HT-29 (cell line): ENCODE data around the gene TIMM22. TPM values are rescaled to one million over a fixed set of nuclear protein-coding genes. Genes with fewer than 3 reads are reported as not detected.

ENCODE experiments used
- DNase-seq: peaks from one replicate; pipeline ENCODE4 v3.0.0-alpha.2; 2015; ENCODE audit warnings: low spot score
- total RNA-seq: library from RNA; depleted of rRNA; stranded (reverse); fragments of >200 nt; shearing (Covaris generic); gene quantifications from 2 replicates; pipeline ENCODE4 v1.2.3, GENCODE V29; 2014

TIMM22 gene
- total RNA-seq, 1 experiment from 2014 or later: 7.3 TPM

- DNase-seq: no peak
Observed at GRCh38 chr17:1001640-1002411, 4.9 kb downstream of the TIMM22 start.

DNA sequence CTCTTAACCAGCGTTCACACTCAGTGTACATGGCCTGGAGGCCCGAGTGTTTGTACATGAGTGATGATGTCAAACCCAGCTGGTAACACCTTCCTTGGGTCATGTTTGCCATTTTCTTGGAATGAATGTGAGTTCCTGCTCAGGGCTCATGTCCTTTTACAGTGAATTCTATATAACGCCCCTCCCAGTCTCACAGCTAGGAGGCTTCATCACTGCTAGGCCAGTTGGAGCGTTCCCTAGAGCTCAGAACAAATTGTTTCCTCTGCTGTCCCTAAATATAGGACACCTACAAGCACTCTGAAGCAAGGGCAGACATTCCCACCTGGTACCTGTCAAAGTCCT, 5.5 kb downstream of the TIMM22 start:
- DNase-seq: no peak

DNA sequence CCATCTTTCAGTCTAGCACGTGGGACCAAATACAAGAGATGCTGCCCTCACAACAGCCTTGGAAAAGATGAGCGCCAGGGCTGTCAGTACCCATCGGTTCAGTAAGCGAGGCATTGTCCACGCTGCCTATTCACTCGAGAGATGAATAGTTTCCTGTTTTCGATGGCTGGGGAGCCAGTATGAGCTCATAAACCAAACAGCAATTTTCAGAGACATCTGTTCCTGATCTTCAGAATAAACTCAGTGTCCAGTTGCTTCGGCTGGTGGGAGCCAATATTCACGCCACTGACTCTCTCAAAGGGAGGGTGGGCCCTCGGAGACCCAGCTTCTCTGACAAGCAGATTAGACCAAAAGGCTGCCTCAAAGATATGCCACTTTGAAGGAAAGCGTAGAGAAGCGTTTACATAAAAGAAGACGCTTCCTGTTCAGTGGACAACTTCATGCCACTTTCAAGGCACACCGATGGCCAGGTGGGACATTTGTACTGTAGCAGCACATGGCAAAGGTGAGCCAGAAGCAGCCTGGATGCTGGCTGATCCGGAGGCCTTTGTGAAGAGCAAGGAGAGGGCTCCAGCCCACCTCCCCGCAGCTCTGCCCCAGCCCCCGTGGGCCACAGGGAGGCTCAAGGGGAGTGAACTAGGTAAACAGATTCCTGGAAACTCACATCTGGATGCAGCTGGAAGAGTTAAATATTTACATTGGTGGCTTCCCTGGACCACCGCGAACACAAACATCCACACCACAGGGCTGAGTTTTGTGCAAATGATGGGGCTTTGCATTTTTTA, 6.0 kb downstream of the TIMM22 start:
- no peak for DNase-seq

GRCh38 chr17:1003633-1003971, 6.7 kb downstream of the TIMM22 start:
- DNase-seq: no peak

- DNase-seq: no peak
Observed at GRCh38 chr17:1003972-1004768, 7.2 kb downstream of the TIMM22 start.

DNA sequence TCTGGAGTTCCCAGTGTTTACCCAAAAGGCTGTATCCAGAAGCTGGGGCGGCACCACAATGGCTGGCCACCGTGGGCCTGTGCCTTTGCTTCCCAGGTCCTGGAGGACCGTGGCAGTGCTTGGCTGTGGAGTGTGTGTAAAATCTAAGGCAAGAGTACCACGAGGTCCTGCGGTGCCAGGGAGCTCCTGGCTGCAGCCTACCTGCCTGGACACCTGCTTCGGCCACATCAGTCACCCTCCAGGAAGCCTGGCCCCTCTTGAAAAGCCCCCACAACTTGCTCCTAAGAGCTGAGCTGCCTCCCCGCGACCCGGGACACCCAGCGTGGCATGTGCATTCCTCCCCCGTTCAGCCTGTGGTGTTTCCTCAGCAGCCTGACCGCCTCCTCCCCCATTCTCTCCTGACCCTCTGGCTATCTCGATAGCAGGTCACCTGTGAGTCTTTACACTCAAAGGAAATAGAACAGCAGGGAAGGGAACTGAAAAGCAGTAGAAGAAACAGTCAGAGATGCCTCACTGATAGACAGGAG, 7.9 kb downstream of the TIMM22 start:
- no peak for DNase-seq

GRCh38 chr17:1005361-1005946, 8.5 kb downstream of the TIMM22 start:
- no peak for DNase-seq

DNA sequence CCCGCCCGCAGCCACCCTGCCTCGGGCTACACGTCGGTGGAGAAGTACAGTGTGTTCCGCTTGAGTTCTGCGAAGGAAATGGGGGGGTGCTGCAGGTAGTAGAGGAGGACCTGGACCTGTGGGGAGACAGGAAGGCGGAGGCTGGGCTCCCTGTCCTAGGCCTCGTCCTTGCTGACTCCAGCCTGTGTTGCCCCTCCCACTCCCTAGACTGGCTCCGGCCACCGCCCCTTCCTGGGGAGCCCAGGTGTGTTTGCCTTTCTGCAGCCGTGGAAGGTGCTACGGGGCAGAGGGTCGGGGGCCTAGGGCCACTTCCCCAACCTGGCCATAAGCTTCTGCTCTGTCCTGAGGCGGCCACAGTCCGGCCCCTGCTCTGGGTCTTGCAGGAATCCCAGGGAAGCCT, 9.1 kb downstream of the TIMM22 start:
- no peak for DNase-seq

- no peak for DNase-seq
Observed at GRCh38 chr17:1007310-1008007, 10.5 kb downstream of the TIMM22 start.

- DNase-seq: no peak
Observed at GRCh38 chr17:1008008-1008761, 11.3 kb downstream of the TIMM22 start.

DNA sequence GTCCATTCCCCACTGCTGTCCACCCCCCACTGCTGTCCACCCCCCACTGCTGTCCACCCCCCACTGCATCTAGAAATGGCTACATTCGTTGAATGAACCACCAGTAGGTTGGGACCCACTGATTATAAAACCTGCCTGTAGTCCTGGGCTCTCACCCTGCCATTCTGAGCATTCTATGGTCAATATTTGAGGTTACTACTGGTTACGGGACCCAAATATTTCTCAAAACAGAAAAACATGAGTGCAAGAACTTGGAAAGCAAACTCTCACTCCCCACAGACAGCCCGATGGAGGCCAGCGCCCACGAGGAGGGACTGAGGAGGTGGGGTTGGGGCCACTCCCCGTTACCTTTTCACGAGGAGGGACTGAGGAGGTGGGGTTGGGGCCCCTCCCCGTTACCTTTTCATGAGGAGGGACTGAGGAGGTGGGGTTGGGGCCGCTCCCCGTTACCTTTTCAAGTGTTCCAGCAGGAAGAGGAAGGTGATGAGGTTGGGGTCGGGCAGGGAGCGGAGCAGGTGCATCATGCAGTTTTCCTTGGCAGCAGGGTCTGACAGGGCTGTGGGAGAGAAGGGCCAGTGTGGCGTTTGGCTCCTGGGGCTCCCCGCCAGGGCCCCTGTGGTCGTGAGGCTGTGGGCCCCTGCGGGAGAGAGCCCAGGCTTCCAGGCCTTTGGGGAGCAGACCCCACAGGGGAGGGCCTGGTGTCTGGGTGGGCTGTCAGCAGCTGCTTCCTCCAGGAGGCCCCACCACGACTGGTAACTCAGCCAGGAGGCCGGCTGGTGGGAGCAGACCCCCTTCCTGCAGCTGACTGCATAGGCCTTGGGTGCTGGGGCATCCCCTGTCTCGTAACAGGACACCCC, 12.5 kb downstream of the TIMM22 start:
- no peak for DNase-seq

DNA sequence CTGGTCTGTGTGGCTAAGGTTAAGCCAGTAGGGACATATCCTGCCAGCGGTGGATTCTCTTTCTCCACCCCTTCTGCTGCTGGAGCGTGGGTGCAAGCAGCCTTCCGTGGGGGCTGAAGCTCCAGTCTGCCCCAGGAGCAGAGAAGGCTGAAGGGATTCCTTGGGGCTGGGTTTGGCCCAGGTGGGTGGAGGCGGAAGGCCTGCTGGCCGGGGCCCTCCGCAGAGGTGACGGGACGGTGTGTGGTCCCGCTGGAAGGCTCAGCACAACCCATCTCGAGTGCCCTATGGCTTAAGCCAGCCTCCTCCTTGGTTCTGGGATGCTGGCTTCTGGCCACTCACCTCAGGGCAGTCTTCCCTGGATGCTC, 13.1 kb downstream of the TIMM22 start:
- no peak for DNase-seq

- DNase-seq: no peak
Observed at GRCh38 chr17:1010586-1010985, 13.7 kb downstream of the TIMM22 start.

- no peak for DNase-seq
Observed at GRCh38 chr17:1011138-1011537, 14.2 kb downstream of the TIMM22 start.

DNA sequence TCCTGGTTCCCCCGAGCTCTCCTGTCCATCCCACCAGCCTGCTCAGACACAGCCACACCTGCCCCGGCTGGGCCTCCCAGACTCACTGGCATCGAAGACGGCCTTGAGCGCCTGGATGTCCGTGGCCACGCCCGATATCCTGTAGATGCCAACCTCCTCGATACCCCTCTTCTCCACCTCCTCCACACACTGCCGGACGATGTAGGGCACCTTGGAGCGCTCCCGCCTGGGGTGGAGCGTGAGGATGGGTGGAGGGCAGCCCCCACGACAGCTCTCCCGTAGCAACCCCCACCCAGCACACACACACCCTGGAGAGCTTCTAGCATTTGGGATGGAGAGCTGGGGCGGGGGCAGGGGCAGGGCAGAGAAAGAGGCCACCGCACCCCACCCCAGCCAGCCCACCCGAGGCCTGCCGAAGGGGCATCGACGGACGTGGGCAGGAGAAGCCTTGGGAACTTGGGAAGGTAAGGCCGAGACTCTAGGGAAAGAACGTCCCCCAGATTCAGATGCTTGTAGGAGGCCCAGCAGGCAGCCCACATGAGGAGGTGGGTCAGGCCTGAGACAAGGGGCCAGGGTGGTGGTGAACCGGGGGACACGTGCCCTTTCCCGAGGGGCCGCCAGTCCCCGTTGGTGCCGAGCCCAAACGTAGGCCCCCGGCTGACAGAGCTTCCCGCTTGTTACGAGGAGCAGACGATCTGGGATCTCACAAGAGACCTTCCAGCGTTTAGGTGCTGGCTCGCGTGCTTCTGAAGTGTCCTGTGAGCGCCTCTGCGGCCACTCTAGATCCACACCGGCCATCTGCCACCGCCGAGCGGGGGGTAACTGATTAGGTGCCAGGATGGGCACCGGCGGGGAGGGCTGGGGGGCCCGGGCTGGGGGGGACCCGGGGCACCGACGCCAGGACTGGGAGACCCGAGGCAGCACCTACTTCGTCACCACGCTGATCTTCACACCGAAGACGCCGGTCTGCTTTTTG, 15.1 kb downstream of the TIMM22 start:
- no peak for DNase-seq

DNA sequence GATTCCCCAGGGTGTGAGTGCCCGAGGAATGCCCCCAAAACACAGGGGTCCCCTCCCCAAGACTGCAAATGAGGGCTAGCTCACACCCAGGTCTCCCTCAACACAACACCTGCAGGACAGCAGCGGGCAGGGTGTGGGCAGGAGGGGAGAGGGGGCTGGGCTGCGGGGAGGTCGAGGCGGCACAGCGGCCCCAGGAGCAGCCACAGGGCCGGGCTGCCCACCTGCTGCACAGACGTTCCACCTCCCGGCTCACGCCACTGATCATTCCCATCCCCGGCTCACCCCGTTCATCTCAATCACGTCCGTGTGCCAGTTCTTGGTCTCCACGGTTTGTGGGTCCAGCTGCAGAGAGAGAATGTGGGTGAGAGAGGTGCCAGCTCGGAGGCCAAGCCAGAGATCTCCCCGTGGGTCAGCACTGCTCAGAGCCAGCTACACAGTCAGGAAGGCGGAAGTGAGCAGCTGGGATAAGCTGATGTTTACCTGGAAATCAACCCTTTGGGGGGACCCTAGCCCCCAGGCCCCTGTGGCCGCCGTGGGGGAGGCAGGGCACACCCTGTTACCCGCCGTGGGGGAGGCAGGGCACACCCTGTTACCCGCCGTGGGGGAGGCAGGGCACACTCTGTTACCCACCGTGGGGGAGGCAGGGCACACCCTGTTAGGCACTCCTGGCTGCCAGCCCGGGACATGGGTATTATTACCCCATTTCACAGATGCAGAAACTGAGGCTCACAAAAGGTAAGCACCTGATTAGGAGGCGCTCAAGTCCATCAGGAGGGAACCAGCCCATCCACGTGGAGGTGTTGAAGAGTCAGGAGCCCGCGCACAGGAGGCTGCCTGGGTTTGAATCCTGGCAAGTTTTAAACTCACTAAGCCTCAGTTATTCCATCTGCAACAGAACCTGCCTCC, 16.1 kb downstream of the TIMM22 start:
- no peak for DNase-seq

DNA sequence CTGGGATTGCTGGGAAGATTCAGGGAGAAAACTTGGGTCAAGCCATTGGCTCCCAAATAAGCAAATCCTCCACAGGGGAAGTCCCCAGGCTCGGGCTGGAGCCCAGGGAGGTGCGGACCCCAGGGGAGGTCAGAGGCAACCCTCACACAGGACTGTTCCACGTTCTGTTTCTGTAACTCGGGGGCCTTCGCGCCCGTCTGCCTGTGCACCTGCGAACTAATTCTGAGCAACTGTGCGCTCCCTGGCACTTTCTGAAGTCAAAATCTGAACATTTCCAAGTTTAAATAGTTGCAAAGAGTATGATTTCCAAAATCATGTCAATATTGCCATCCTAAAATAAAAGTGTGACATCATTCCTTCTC, 16.8 kb downstream of the TIMM22 start:
- no peak for DNase-seq
